K562 (cell line): Measurements from ENCODE around the gene PDLIM7.

Experiments
- BMI1 ChIP-seq: fragments of 150-350 bp; IDR thresholded peaks from 2 replicates; pipeline ENCODE4 v1.6.1; 2014; ENCODE audit warnings: low read length
- CTCF ChIP-seq, 3 experiments: IDR thresholded peaks in 2 of 3; conservative IDR thresholded peaks in 1 of 3; 2 replicates each; pipeline ENCODE4 v1.5.1; 2011 to 2012; ENCODE audit warnings: low read length in 3 of 3, mild to moderate bottlenecking in 3 of 3, control low read depth in 2 of 3, improper control_type of control experiment in 1 of 3, inconsistent platforms in 1 of 3, low read depth in 1 of 3, mixed read lengths in 1 of 3, moderate library complexity in 1 of 3; ENCODE audit not compliant: insufficient read depth in 2 of 3
- E2F5 ChIP-seq: sonication (generic); formaldehyde crosslinking; IDR thresholded peaks from 2 replicates; pipeline ENCODE4 v1.8.0; 2022; ENCODE audit warnings: mild to moderate bottlenecking, missing genetic modification reagents
- E4F1 ChIP-seq: fragments of 250-450 bp; sonication (Bioruptor Pico); IDR thresholded peaks from 2 replicates; pipeline ENCODE4 v1.5.0; 2021; ENCODE audit warnings: mild to moderate bottlenecking, borderline replicate concordance
- EGR1 ChIP-seq: fragments of 450-650 bp; conservative IDR thresholded peaks from 2 replicates; pipeline ENCODE4 v1.6.1; 2017; ENCODE audit warnings: mild to moderate bottlenecking
- NR2C2 ChIP-seq, 2 experiments: fragments of 200-800 bp in 1 of 2; sonication (Bioruptor generic) in 1 of 2; sonication (generic) in 1 of 2; formaldehyde crosslinking in 1 of 2; IDR thresholded peaks; 2 replicates each; pipeline versions ENCODE4 v1.6.1 to v1.8.0; 2016 to 2022; ENCODE audit warnings: mild to moderate bottlenecking in 1 of 2, missing compliant biosample characterization in 1 of 2, missing genetic modification characterization in 1 of 2, missing genetic modification reagents in 1 of 2
- NRF1 ChIP-seq, 2 experiments: fragments of 450-650 bp; IDR thresholded peaks in 1 of 2; conservative IDR thresholded peaks in 1 of 2; 2 replicates each; pipeline ENCODE4 v1.6.1; 2014; ENCODE audit warnings: mild to moderate bottlenecking in 2 of 2
- POLR2AphosphoS2 ChIP-seq: IDR thresholded peaks from 2 replicates; pipeline ENCODE4 v1.6.1; 2012; ENCODE audit warnings: low read length, improper control_type of control experiment
- REST ChIP-seq, 2 experiments: fragments of 450-650 bp; formaldehyde crosslinking in 1 of 2; IDR thresholded peaks; 2 replicates each; pipeline versions ENCODE4 v1.4.0 to v1.6.1; 2014 to 2020; ENCODE audit warnings: mild to moderate bottlenecking in 2 of 2, borderline replicate concordance in 1 of 2, low read depth in 1 of 2
- TAF1 ChIP-seq: IDR thresholded peaks from 2 replicates; pipeline ENCODE4 v1.6.1; 2011; ENCODE audit warnings: mild to moderate bottlenecking, low read length, moderate library complexity; ENCODE audit not compliant: insufficient read depth, control insufficient read depth, severe bottlenecking; ENCODE audit errors: extremely low read depth
- TRIM24 ChIP-seq, 2 experiments: fragments of 450-650 bp; IDR thresholded peaks; 2 replicates each; pipeline ENCODE4 v1.6.1; 2016
- ZNF76 ChIP-seq: fragments of 250-450 bp; sonication (Bioruptor Pico); IDR thresholded peaks from 2 replicates; pipeline ENCODE4 v1.4.0; 2020; ENCODE audit warnings: mild to moderate bottlenecking, moderate library complexity, borderline replicate concordance
- ZZZ3 ChIP-seq: fragments of 450-650 bp; IDR thresholded peaks from 2 replicates; pipeline ENCODE4 v1.6.1; 2016; ENCODE audit warnings: antibody characterized with exemption, mild to moderate bottlenecking, moderate library complexity

GRCh38 chr5:177447611-177448243 lies 49.7 kb downstream of the PDLIM7 start:
- TF ChIP-seq NRF1 (conservative IDR thresholded peaks at IDR 0.05 in 1 of 2, IDR thresholded peaks at IDR 0.05 in 1 of 2) (no peak), E4F1 (no peak), BMI1 (no peak), CTCF (IDR thresholded peaks at IDR 0.05 in 2 of 3, conservative IDR thresholded peaks at IDR 0.05 in 1 of 3; ENCODE audit: insufficient read depth in 2 of 3, low read depth in 1 of 3, low read length in 3 of 3) (no peak), E2F5 (CRISPR knock-in tag) (no peak), TAF1 (no peak), NR2C2 (CRISPR knock-in tag; IDR thresholded peaks at IDR 0.05) (no peak), NR2C2 (tag; IDR thresholded peaks at IDR 0.05) (no peak), TRIM24 (IDR thresholded peaks at IDR 0.05) (no peak), POLR2AphosphoS2 (no peak), ZNF76 (CRISPR knock-in tag) (no peak), REST (IDR thresholded peaks at IDR 0.05; ENCODE audit: borderline replicate concordance) (no peak), REST (CRISPR knock-in tag; IDR thresholded peaks at IDR 0.05; ENCODE audit: low read depth) (no peak), EGR1 (no peak), ZZZ3 (no peak)
